Endodermal cell (in vitro differentiated cells): ENCODE measurements around the gene BCAM. TPM values are rescaled to one million over a fixed set of nuclear protein-coding genes. Genes with fewer than 3 reads are reported as not detected.

Source experiments
- DNase-seq: peaks from one replicate; pipeline ENCODE4 v3.0.0-alpha.2; 2017
- H3K27ac ChIP-seq: 2 replicates; pipeline ENCODE4 v1.5.1; 2013; ENCODE audit warnings: mild to moderate bottlenecking, low read depth, low read length, moderate library complexity
- H3K27me3 ChIP-seq: 2 replicates; pipeline ENCODE4 v1.6.1; 2013; ENCODE audit warnings: mild to moderate bottlenecking, low read length, moderate library complexity; ENCODE audit not compliant: insufficient read depth, control insufficient read depth, poor library complexity, severe bottlenecking
- H3K36me3 ChIP-seq: 2 replicates; pipeline ENCODE4 v1.7.0; 2013; ENCODE audit warnings: mild to moderate bottlenecking, low read length, moderate library complexity; ENCODE audit not compliant: control insufficient read depth, insufficient read depth
- H3K4me1 ChIP-seq: one replicate; pipeline ENCODE4 v1.7.0; 2013; ENCODE audit warnings: low read length; ENCODE audit not compliant: control insufficient read depth, insufficient read depth
- H3K4me3 ChIP-seq: 2 replicates; pipeline ENCODE4 v1.5.1; 2013; ENCODE audit warnings: mild to moderate bottlenecking, low read length, moderate library complexity
- H3K9ac ChIP-seq: 2 replicates; pipeline ENCODE4 v1.6.1; 2013; ENCODE audit warnings: mild to moderate bottlenecking, low read length, moderate library complexity; ENCODE audit not compliant: poor library complexity, severe bottlenecking; ENCODE audit errors: extremely low read depth
- H3K9me3 ChIP-seq: 2 replicates; pipeline ENCODE4 v1.6.1; 2013; ENCODE audit warnings: mild to moderate bottlenecking, low read length, moderate library complexity; ENCODE audit not compliant: control insufficient read depth
- H3K27ac Mint-ChIP-seq: 2 replicates; pipeline ENCODE4 v1.8.0; 2020; ENCODE audit warnings: mixed read lengths
- H3K27me3 Mint-ChIP-seq: 2 replicates; pipeline ENCODE4 v1.8.0; 2021; ENCODE audit warnings: mild to moderate bottlenecking, mixed read lengths; ENCODE audit not compliant: insufficient read depth
- H3K36me3 Mint-ChIP-seq: 2 replicates; pipeline ENCODE4 v1.8.0; 2020; ENCODE audit warnings: low read depth, mixed read lengths
- H3K4me1 Mint-ChIP-seq: 2 replicates; pipeline ENCODE4 v1.8.0; 2020; ENCODE audit warnings: mixed read lengths
- H3K4me3 Mint-ChIP-seq: 2 replicates; pipeline ENCODE4 v1.8.0; 2020; ENCODE audit warnings: mild to moderate bottlenecking, moderate library complexity, mixed read lengths
- H3K9me3 Mint-ChIP-seq: 2 replicates; pipeline ENCODE4 v1.8.0; 2020; ENCODE audit warnings: mild to moderate bottlenecking, mixed read lengths
- WGBS, 2 experiments: methylation state at CpG; one replicate each; pipeline versions ENCODE4 v1.1.5 to v1.1.7; 2013; ENCODE audit warnings: missing lambda C conversion rate in 2 of 2, mixed read lengths in 1 of 2; ENCODE audit not compliant: insufficient coverage in 1 of 2, insufficient read length in 1 of 2; 5-methylcytosine and 5-hydroxymethylcytosine counted together
- total RNA-seq, 2 donors: library from RNA; stranded (reverse); fragmentation: NEBNext Ultra II Directional in 1 of 2; extraction: Animal tissue kit (Norgen Biotek cat#: 25700) in 1 of 2; gene quantifications; 2 replicates in 1 of 2; 3 replicates in 1 of 2; pipeline ENCODE4 v1.2.1, GENCODE V29; 2021
- TF ChIP-seq, protein P1 (sequence below): fragments of 200-600 bp; sonication (generic); conservative IDR thresholded peaks from 2 replicates; pipeline ENCODE4 v1.5.0; 2021; ENCODE audit warnings: antibody characterized with exemption, mild to moderate bottlenecking

The BCAM gene
- total RNA-seq, 2 donors from 2014 or later: 62.9 to 64.0 TPM

DNA sequence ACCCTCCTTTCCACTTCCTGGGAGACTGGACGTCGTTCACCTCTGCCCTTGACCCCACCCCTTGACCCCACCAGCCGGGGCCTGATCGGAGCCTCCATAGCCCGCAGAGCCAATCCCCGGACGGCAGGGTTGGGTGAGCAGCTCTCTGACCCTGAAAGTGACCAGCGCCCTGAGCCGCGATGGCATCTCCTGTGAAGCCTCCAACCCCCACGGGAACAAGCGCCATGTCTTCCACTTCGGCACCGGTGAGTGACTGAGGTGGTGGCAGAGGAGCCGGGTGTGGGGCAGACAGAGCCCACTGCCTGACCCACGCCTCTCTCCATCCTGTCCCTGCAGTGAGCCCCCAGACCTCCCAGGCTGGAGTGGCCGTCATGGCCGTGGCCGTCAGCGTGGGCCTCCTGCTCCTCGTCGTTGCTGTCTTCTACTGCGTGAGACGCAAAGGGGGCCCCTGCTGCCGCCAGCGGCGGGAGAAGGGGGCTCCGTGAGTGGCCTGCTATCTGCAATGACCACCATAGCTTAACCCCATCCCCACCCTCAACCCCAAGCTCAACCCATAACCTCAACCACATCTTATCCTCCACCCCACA is 10.4 kb downstream of the BCAM start:
- H3K4me1 Mint-ChIP-seq: peaks cover 3% of the 10 kb centered on the region
- H3K27ac ChIP-seq: no peak overlapping the region
- H3K27ac Mint-ChIP-seq: no peak overlapping the region
- no peak for DNase-seq
- H3K4me3 ChIP-seq: no peak overlapping the region
- H3K36me3 ChIP-seq: no peaks in the 10 kb centered on the region
- TF ChIP-seq, protein P1, sequence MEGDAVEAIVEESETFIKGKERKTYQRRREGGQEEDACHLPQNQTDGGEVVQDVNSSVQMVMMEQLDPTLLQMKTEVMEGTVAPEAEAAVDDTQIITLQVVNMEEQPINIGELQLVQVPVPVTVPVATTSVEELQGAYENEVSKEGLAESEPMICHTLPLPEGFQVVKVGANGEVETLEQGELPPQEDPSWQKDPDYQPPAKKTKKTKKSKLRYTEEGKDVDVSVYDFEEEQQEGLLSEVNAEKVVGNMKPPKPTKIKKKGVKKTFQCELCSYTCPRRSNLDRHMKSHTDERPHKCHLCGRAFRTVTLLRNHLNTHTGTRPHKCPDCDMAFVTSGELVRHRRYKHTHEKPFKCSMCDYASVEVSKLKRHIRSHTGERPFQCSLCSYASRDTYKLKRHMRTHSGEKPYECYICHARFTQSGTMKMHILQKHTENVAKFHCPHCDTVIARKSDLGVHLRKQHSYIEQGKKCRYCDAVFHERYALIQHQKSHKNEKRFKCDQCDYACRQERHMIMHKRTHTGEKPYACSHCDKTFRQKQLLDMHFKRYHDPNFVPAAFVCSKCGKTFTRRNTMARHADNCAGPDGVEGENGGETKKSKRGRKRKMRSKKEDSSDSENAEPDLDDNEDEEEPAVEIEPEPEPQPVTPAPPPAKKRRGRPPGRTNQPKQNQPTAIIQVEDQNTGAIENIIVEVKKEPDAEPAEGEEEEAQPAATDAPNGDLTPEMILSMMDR: no peak
- H3K4me3 Mint-ChIP-seq: no peak overlapping the region
- H3K9me3 Mint-ChIP-seq: no peaks in the 10 kb centered on the region
- WGBS, 2 experiments: 95 to 96% methylated on average over 11 to 28 of the region's 28 CpGs
- H3K27me3 ChIP-seq: no peaks in the 10 kb centered on the region
- no peaks in the 10 kb centered on the region for H3K9me3 ChIP-seq
- H3K27me3 Mint-ChIP-seq: peaks cover 14% of the 10 kb centered on the region
- no peaks in the 10 kb centered on the region for H3K4me1 ChIP-seq
- H3K9ac ChIP-seq: no peak overlapping the region
- H3K36me3 Mint-ChIP-seq: peaks cover 21% of the 10 kb centered on the region

DNA sequence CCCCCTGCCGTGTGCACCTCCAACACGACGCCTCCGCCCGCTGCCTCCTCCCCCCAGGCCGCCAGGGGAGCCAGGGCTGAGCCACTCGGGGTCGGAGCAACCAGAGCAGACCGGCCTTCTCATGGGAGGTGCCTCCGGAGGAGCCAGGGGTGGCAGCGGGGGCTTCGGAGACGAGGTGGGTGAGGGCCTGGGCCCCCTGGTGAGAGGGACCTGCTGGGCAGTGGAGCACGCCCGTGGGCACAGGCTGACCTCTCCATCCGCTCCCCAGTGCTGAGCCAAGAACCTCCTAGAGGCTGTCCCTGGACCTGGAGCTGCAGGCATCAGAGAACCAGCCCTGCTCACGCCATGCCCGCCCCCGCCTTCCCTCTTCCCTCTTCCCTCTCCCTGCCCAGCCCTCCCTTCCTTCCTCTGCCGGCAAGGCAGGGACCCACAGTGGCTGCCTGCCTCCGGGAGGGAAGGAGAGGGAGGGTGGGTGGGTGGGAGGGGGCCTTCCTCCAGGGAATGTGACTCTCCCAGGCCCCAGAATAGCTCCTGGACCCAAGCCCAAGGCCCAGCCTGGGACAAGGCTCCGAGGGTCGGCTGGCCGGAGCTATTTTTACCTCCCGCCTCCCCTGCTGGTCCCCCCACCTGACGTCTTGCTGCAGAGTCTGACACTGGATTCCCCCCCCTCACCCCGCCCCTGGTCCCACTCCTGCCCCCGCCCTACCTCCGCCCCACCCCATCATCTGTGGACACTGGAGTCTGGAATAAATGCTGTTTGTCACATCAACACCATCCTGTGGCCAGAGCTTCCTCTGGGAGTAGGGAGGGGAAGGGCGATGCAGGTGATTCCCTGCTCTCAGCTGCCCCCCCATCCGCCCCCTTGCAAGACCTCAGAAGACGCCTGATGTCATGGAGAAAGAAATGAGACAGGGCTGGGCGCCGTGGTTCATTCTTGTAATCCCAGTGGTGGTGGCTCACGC is 12.0 kb downstream of the BCAM start:
- Mint-ChIP-seq H3K27ac (no peak overlapping the region), H3K27me3 (peaks cover 27% of the 10 kb centered on the region), H3K9me3 (no peaks in the 10 kb centered on the region), H3K36me3 (peaks cover 9% of the 10 kb centered on the region), H3K4me3 (no peak overlapping the region), H3K4me1 (peaks cover 3% of the 10 kb centered on the region)
- TF ChIP-seq, protein P1: no peak
- H3K9me3 ChIP-seq: no peaks in the 10 kb centered on the region
- H3K4me1 ChIP-seq: no peaks in the 10 kb centered on the region
- no peak overlapping the region for H3K9ac ChIP-seq
- H3K27me3 ChIP-seq: peaks cover 4% of the 10 kb centered on the region
- H3K36me3 ChIP-seq: no peaks in the 10 kb centered on the region
- DNase-seq: no peak
- WGBS, 2 experiments: 91 to 93% methylated on average over 16 to 29 of the region's 35 CpGs
- H3K27ac ChIP-seq: no peak overlapping the region
- no peak overlapping the region for H3K4me3 ChIP-seq

DNA sequence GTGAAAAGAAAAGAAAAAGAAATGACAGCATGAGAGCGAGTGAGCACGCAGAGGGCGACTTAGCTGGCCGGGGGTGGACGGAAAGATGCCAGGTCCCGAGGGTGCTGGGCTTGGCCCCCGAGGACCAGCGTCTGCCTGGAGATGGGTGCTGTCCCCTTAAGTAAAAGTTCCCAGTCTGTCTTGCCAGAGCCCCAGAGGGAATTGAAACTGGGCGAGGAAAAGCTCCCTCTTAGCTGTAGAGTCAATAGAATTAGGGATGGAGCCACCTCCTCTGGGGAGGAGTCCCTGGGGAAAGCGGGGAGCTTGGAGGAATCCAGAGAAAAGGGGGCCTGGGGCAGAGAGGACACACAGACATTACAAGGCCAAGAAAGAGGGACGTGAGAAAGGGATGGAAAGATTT is 13.3 kb downstream of the BCAM start:
- no peak overlapping the region for H3K9ac ChIP-seq
- no peak for DNase-seq
- H3K4me3 Mint-ChIP-seq: no peak overlapping the region
- H3K4me1 ChIP-seq: no peaks in the 10 kb centered on the region
- peaks cover 9% of the 10 kb centered on the region for H3K36me3 Mint-ChIP-seq
- H3K9me3 ChIP-seq: no peaks in the 10 kb centered on the region
- H3K27me3 Mint-ChIP-seq: peaks cover 39% of the 10 kb centered on the region
- H3K4me1 Mint-ChIP-seq: peaks cover 3% of the 10 kb centered on the region
- 82 to 93% methylated on average over 10 to 11 of the region's 11 CpGs for WGBS, 2 experiments
- no peak overlapping the region for H3K4me3 ChIP-seq
- no peak overlapping the region for H3K27ac Mint-ChIP-seq
- H3K36me3 ChIP-seq: no peaks in the 10 kb centered on the region
- no peak overlapping the region for H3K27ac ChIP-seq
- H3K9me3 Mint-ChIP-seq: no peaks in the 10 kb centered on the region
- TF ChIP-seq, protein P1: no peak
- H3K27me3 ChIP-seq: peaks cover 10% of the 10 kb centered on the region
